Left forelimb (tissue), 1 donor: ENCODE results near the gene PPP4R2.
"Not testable (repeated sequence)": the region's sequence is repeated elsewhere in the genome, so short reads cannot be mapped to it uniquely, and the experiment has no call there.

Experiments
- DNase-seq: peaks from one replicate; pipeline ENCODE4 v3.0.0-alpha.2; 2018; ENCODE audit warnings: low spot score

Gene PPP4R2

DNA sequence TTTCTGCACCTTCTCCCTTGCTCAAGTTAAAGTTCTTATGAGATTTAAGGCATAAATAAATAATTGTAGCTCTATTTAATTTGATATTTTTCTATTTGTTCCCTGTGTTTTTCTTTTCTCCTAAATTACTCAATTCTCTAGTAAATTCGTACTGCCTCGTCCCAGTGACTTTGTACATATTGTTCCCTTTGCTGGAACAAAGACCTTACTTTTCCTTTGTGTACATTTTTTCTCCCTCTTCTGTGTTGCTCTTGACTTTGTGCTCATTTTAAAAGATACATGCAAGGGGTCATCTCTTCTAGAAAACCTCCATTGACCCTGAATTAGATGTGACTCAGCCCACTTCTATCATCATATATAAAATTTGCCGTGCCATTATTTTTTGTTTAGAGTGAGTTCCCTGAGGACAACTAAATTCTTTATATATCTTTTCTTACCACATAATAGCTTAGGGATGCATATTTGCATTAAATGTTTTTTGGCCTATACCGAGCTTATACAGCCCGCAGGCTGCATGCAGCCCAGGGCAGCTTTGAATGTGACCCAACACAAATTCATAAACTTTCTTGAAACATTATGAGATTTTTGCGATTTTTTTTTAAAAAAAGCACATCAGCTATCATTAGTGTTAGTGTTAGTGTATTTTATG, 29.6 kb downstream of the PPP4R2 start:
- DNase-seq = no peak

DNA sequence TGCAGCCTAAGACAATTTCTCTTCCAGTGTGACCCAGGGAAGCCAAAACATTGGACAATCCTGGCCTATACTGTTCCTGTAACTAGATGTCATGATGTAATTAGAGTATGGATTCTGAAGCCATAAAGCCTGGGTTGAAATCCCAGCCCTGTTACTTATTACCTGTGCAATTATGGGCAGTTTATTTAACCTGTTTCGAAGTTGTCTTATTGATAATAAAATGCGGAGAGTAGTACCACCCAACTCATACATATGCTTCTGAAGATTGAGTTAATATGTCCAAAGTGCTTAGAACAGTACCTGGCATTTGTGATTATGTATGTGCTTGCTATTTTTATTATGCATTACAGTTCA, 30.1 kb downstream of the PPP4R2 start:
- no peak for DNase-seq

DNA sequence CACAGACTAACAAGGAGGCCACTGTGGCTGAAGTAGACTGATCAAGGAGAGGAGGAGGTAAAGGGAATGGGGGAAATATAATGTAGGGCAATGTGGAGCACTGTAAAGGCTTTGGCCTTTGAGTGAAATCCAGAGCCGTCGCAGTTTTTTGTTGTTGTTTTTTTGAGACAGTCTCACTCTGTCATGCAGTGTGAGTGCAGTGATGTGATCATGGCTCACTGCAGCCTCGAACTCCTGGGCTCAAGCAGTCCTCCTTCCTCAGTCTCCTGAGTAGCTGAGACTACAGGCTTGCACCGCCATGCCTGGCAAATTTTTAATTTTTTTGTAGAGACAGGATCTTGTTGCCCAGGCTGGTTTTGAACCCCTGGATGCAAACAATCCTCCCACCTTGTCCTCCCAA, 32.2 kb downstream of the PPP4R2 start:
- no peak for DNase-seq

DNA sequence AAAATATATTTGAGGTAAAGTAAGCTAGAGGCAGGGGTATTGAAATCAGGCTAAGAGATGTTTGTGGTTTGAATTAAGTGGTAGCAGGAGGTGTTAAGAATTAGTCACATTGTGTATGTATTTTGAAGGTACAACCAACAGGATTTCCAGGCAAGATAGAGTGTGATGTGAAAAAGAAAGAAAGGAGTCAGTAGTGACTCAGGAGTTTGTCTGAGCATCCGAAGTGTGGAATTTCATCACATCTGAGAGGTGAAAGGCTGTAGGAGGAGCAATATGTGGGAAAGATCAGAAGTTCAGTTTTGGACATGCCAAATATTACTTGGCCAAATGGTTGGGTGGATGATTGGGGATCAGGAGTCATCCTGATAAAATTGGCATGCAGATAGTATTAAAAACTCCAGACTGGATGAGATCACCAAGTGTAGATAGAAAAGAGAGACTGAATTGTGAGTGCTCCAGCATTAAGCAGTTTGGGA, 32.7 kb downstream of the PPP4R2 start:
- no peak for DNase-seq

DNA sequence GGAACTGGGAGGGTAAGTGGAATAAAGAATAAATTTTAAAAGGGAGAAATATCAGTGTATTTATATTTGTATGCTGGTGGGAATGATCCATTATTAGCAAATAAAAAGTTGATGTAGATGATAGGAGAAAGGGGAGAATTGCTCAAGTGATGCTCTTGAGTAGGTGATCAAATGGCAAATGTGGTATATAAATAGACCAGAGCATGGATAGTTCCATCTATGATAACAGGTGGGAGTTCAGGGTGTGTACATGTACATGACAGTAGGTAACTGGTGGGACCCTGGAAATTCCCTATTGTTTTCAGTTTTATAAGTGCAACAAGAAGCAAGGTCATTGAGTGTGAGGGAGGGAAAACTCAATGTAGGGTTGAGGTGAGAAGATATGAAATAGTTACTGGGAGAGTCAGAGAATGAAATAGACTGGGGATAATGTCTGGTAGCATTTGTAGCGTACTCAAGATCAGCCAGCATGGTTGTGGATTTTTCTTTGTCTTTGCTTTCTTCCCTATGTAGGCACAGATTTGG, 33.5 kb downstream of the PPP4R2 start:
- DNase-seq = no peak

DNA sequence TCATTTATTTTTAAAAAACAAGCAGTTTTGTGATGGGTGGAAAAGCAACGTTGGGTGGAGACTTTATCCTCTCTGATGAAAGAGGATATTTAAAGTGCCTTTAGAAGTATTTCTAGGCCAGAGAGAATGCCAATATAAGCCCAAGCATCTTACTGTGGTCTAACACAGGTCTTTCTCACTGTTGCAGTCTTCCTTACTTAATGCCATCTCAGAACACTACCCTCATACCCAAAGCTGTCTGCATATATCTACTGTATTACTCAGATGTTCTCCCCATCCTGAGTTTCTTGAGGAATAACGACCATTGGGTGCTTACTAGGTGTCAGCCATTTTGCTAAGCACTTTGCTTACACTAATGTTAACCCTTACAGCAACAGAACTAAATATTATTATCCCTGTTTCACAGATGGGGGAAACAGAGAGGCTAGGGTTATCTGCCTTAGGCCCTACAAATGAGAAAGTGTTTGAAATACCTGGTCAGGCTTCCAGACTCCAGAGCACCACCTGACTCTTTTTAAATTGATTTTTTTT, 35.0 kb downstream of the PPP4R2 start:
- no peak for DNase-seq

DNA sequence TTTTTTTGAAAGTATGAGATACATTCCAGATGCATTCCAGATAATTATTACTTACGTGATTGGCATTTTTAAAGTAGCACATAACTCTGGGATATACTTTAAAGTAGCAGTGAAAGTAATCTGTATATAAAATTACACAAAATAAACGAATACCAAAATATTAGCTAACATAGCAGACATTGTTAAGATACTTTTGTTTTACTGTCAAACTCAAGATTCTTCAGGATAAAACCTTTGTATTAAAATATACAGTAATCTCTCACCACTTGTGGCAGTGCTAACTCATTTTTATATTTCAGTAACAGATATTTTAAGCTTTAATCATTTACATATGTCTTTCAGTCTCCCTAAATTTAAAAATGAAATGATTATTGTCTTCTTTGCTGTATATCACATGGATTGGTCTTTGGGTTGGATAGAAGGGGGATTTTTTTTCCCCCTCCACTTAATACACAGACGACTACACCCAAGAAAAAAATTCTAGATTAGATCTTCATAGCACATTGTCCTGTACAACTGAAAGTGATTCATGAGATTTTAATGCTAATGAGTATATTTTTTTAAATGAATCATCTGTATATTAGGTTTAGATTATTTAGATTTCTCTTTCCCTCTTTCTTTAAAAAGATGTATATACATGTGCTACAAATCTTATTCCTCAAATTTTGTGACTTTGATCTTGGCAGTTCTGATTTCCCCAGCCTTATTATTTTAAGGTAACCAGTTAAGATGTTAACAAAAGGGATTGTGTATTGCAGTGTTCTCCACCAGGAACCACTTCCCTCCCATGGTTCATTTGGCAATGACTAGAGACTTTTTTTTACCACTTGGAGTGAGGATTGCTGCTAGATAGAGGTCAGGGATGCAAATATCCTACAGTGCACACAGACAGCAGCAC, 40.3 kb downstream of the PPP4R2 start:
- DNase-seq = no peak

DNA sequence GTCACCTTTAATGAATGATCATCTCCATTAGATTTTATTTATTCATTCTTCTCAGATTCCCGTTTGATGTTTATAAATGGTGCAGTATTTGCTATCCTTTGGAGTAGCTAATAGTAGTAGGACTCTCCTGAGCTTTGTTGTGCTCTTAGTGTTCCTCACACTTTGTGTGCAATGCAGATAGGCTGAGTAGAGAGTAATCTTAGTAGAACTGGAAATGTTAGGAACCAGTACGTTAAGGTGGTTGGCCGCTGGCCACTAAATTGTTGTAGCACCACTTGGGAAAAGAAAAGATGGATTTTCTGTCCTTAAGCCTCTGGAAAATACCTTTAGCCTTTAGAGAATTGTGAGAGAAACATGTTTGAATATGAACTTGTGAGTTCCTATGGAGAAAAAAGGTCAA, 44.9 kb downstream of the PPP4R2 start:
- no peak for DNase-seq

DNA sequence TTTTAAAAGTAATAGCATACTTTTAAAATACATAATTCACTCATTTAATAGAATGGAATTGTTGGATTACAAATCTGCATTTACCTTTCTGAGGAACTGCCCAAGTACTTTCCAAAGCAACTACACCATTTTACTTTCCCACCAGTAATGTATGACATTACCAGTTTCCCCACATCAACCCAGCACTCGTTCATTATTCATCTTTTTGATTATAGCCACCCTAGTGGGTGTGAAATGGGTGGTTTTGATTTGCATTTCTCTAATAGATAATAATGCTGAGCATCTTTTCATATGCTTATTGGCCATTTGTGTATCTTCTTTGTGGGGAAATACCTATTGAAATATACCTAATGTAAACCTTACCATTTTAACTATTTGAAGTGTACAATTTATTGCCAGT, 46.8 kb downstream of the PPP4R2 start:
- no peak for DNase-seq

DNA sequence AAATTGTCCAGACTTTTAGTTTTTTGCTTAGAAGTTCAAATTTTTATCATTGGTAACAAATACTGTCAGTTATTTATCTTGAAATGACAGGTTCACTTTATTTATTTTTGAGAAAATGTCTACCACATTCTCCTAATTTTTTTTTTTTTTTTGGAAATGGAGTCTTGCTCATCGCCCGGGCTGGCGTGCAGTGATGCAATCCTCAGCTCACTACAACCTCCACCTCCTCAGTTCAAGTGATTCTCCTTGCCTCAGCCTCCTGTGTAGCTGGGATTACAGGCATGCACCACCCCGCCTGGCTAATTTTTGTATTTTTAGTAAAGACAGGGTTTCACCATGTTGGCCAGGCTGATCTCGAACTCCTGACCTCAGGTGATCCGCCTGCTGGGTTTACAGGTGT, 48.8 kb downstream of the PPP4R2 start:
- no peak for DNase-seq

DNA sequence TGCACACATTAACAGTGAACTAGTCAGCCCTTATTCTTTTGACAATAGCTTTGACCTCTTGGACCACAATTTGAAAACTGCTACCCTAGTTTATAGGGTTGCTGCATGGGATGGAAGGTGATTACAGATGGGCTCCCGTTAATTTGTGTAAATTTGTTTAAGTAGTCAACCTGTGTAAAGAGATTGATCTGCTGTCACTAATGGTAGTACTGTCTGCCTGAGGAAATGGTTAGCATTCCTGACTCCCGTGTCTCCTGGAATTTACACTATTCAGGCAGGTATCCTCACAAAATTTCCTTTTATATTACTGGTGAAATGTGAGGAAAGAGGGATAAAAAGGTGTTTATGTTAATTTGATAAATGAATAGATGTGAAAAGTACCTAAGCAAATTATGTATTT, 49.6 kb downstream of the PPP4R2 start:
- no peak for DNase-seq

DNA sequence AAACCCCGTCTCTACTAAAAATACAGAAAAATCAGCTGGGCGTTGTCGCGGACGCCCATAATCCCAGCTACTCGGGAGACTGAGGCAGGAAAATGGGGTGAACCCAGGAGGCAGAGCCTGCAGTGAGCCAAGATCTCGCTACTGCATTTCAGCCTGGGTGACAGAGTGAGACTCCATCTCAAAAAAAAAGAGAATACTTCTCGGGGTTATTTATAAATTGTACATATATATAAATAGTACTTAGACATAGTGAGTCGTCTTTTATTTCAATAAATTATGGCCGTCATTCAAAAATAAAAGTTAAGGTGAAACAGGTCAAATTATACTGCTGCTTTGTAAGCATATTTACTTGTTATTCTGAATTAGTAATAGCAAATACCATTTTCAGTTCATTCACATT, 52.7 kb downstream of the PPP4R2 start:
- no peak for DNase-seq

DNA sequence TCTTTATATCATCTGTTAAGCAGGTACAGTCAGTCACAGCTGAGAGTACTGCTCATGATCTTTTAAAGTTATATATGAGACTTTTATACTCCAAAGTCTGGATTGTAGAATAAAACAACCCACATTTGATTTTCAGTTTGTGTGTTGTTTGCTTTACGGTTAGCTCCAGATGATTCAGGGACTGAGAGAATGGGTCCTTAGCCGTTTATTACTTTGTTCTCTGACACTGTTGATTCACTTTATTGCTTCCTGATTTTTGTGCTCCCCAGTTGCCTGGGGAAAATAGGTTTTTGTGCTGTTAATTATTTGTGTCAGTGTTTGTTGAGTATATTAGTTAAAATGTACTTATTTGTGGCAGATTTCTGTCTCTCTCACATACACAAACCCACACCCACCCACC, 56.2 kb downstream of the PPP4R2 start:
- DNase-seq = no peak

DNA sequence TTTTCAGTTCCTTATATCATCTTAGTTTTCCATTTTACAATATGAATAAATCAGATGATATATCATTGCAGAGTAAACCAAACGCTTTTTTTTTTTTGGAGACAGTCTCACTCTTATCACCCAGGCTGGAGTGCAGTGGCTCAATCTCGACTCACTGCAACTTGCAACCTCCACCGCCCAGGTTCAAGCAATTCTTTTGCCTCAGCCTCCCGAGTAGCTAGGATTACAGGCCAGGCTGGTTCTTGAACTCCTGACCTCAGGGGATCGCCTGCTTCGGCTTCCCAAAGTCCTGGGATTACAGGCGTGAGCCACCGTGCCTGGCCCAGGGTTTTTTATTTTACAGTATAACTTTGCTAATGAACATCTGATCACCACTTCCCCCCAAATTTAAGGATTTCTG, 59.0 kb downstream of the PPP4R2 start:
- DNase-seq = no peak

DNA sequence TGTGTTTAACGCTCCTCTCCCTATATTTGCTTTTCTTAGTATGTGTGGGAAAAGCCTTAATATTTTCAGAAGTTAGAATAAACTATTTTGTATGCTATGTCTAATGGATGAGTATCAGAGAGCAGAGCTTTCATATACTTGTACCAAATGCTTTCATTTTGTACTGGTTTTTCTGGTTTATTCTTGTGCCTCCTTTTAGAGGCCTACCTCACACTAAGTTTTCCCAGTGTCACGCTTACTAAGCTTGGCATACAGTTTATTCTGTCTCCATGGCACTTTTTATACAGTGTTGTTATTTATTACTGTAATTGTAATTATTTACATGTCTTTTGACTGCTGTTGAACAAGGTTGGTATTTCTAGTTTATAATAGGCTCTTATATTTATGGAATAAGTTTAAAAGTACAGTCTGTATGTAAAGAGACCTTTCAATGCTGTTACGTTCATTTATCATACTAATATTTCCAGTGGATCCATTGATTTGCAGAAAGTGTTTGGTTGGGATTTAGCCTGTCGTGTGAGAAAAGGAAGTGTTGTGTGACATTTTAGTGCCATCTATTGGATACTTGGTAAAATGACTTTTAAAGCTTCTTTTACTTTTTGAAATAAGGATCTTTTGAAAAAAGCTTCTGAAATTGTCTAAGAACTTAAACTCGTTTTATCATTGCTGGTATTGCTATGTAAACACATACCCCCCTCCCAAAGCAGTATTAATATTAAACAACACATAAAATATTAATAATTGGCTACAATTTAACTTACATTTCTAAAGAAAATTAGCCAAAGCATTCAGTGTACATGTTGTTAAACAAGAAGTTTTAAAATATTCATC, 59.6 kb downstream of the PPP4R2 start:
- no peak for DNase-seq

DNA sequence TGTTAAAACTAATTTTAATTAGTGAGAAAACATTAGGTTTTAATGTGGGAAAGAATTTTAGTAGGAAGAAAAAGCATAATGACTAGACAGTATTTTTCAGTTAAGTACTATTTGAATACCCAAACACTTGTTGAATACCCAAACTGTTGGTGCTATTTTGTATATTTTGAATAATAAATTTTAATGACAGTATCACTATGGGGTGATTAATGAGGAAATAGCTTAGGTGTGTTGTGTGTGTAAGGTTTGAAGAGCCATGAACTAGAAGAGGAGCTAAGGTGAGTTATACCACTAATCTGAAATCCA, 60.2 kb downstream of the PPP4R2 start:
- DNase-seq = no peak

DNA sequence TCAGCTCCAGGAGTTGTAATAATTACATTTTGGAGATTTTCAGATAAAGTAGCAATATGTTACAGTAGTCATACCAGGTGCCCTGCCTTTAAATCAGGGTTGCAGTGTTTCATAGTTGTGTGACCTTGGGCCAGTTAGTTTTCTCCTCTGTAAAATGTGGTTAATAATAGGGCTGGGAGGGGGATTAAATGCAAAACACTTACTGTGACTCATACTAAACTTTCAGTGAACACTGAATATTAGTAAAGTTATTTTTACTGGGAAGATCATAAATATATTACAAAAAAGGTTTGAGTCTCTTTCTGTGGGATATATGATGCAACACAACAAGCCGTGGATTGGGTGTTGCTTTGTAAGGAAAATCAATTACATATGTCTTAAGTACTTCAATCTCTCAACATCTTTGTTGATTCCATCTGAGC, 63.7 kb downstream of the PPP4R2 start:
- DNase-seq = no peak

DNA sequence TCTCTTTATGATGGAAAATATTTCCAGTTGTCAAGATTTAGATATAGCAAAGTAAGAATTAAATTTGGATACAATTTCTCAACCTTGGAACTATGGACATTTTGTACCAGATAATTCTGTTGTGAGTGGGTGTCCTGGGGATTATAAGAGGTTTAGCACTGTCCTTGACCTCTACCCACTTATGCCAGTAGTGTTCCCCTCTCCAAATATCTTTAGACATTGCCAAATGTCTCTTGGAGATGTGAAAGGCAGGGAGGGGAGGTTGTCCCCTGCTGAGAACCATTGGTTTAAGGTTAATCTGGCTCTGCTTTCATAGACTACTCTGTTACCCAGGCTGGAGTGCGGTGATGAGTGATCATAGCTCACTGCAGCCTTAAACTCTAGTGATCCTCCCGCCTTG, 64.8 kb downstream of the PPP4R2 start, which contains the start of gene EBLN2:
Gene EBLN2 (plus strand): TSS at position 244 of the 400 bp plus-strand sequence. CDS start 423 bp downstream, outside the sequence.
- DNase-seq = no peak

DNA sequence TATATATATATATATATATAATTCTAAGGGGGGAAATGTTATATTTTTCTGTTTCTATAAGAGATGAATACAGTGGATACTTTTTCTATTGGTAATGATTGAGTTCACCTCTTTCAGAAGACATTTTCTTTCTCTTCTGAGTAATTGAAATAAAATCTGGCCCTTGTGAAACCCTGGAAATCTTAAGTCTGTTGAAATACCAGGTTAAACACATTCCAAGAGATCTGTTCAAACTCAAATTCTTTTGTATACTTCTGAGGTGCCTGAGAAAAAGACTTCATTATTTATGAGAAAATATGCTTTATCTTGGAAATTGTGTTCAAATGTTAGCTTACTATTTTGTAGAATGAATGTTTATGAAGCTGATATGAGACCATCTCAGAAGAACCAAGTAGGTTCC, 69.6 kb downstream of the PPP4R2 start:
- DNase-seq = not testable (repeated sequence)

DNA sequence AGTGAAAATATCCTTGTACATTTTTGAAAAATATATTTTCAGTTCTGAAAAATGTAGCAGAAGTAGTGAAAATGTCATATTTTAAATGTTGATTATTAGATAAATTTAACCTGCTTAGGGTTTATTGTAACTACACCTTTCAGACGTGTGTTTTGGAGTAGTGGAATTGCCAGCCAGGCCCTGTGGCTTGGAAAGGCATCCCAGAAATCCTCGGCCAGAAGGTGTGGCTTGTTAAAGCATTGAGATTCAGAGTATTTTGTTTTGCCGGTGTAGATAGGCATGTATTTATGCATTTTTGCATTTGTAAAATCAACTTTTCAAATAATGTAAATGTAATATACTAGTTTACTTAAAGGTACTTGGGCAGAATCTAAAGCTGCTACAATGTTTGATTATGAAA, 71.8 kb downstream of the PPP4R2 start:
- no peak for DNase-seq

DNA sequence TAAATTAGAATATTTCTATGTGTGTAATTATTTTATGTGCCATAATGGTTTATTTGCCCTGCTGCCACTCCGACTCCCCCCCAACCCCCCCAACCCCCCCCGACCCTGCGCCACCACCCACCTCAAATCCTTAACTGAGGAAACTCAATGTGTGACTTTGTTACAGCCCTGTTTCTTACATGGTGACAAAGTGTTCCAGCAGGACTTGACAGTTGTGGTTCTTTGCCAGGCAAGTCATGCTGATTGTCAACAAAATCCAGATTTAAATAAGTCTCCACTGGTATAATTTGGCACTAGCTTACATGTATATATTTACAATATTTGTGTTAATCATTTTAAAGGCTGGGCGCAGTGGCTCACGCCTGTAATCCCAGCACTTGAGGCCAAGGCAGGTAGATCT, 72.6 kb downstream of the PPP4R2 start:
- DNase-seq = no peak

DNA sequence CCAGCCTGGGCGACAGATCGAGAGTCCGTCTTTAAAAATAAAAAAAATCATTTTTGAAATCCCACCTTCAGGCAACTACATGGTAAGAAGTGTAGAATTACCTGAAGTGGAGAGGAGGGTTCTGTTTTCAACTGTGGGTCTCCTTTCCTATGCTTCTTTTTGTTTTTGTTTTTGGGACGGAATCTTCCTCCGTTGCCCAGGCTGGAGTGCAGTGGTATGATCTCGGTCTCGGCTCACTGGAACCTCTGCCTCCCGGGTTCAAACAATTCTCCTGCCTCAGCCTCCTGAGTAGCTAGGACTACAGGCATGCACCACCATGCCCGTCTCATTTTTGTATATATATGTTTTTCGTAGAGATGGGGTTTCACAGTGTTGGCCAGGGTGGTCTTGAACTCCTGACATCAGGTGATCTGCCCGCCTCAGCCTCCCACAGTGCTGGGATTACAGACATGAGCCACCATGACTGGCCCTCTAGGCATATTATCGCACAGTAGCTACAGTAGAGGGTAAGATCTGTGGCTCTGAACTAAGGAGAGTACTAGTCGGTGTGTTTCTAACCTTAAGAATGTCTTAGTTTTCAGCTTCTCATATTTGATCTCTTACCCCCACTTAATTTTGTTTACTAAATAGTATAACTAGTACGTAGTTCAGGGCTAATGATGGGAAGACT, 73.3 kb downstream of the PPP4R2 start:
- DNase-seq = no peak
